ENCODE results near the gene B4GALT7.
"Not testable (repeated sequence)": the region's sequence is repeated elsewhere in the genome, so short reads cannot be mapped to it uniquely, and the experiment has no call there.

The B4GALT7 gene

DNA sequence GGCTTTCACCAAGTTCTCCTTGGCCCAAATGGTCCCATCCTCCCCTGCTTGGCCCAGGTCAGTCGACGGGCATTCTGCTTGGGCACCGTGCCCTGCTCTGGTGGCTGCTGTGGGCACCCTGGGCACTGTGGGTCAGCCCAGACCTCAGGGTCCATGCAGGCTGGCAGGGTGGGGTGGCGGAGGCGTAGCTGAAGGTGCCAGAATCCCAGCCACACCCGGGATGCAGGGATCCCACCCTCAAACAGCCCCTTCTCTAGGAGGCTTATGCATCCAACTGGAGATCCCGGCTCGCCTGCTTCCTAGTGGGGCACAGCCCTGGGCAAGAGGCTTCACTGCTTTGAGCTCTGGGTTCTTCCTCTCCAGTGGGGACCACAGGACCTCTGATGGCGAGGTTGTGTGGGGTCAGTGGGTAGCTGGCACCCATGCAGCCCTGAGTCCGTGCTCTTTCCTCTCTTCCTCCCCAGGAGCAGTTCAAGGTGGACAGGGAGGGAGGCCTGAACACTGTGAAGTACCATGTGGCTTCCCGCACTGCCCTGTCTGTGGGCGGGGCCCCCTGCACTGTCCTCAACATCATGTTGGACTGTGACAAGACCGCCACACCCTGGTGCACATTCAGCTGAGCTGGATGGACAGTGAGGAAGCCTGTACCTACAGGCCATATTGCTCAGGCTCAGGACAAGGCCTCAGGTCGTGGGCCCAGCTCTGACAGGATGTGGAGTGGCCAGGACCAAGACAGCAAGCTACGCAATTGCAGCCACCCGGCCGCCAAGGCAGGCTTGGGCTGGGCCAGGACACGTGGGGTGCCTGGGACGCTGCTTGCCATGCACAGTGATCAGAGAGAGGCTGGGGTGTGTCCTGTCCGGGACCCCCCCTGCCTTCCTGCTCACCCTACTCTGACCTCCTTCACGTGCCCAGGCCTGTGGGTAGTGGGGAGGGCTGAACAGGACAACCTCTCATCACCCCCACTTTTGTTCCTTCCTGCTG is 9.4 kb downstream of the B4GALT7 start:
- no peak for DNase-seq (ENCODE audit: low read depth, low spot score)

DNA sequence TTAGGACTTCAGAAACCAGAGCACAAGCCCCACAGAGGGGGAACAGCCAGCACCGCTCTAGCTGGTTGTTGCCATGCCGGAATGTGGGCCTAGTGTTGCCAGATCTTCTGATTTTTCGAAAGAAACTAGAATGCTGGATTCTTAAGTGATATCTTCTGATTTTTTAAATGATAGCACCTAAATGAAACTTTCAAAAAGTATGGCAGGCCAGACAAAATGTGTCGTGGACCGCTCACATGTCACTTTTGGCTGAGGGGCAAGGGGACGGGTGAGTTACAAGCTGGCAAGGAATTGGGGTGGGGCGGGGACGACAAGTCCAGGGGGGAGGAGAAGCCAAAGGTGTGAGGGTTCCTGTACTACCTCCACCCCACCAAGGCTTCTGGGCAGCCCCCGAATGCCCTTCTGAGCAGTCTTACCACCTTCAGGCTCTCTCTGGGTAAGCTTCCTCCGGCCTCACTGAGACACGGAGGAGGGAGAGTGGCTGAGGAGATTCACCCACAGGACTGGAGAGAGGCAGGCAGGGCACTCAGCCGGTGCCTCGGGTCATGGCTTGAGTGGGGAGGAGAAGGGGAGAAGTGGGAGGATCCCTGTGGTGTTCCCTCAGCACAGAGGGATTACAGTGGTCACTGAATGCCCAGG is 10.3 kb downstream of the B4GALT7 start:
- no peak for DNase-seq (ENCODE audit: low read depth, low spot score)

DNA sequence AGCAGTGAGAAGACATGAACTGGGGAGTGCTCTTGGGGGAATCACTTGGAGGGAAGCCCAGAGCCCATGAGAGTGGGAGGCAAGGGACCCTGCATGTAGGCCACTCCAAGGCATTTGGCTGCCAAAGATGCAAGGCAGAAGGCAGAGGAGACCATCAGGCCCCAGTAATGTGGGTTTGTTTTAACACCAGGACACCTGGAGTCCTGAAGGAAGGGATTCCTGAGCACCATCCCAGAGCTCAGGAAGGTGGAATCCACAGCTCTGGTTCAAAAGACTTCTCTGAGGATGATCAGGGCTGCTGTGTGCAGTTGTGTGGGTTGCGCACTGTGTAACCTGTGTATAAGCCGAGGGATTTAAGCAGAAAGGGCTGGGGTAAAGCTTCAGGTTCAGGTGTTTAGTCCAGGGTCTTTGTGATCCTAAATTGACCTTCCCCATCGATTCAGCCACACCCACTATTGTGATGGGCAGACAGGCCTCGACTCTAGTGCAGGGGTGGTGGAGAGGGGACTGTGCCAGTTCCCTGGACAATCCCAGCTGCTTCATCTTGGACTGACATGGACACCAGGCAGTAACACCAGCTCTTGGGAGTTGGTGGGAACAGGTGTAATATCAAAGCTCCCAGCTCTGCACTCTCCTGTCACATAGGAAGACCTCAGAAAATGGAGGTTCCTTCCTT is 11.0 kb downstream of the B4GALT7 start:
- DNase-seq (ENCODE audit: low read depth, low spot score), result no peak

DNA sequence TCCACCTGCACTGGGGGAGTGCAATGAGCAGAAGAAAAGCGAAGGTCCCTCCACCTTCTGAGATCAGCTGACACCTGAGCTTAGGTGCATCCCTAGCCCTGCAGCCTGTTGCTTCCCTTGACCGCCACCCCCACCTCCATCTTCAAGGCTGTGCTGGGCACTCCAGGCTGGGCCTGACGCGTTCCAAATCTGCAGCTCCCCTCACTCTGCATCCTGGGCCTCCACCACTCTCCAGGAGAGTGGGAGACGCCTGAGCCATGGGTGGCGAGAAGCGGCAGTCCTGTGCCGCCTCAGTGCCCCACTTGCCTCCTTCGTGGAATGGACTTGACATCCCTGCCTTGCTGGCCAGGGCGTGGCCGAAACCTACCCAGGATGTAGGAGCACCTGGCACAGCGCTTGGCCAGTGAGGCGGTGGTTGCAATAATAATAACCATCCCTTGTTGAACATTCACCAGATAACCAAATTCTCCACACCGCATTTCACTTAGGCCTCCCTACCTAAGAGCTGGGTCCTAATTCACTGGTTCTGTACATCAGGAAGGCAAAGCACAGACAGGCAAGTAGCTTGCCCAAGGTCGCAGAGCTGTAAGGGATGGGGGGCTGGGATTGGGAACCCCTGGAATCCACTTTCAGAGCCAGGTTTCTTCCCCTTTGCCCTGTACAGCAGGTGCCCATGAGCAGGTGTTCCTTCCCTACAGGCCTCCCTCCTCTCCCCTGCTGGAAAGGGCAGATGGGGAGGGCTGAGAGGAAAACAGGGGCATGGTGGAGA is 11.7 kb downstream of the B4GALT7 start:
- DNase-seq (ENCODE audit: low read depth, low spot score), result no peak

DNA sequence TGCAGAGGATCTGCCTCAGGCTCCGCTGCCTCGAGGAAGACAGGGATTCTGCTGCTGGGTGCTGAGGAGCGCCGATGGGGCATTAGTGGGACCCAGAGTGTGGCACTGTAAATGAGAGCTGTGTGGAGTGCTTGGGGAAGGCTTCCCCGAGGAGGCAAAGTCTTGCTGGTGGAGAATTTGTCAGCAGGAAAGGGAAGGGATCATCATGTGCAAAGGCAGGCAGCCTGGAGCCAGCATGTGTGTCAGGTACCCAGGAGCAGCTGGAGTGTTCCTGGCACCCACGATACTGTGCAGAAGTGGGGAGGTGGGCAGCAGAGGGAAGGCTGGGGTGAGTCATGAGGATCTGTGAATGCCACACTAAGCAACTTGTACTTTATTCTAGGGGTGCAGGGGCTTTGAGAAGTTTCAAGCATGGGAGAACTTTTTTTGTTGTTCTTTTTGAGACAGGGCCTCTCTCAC is 12.3 kb downstream of the B4GALT7 start:
- no peak for DNase-seq (ENCODE audit: low read depth, low spot score)

DNA sequence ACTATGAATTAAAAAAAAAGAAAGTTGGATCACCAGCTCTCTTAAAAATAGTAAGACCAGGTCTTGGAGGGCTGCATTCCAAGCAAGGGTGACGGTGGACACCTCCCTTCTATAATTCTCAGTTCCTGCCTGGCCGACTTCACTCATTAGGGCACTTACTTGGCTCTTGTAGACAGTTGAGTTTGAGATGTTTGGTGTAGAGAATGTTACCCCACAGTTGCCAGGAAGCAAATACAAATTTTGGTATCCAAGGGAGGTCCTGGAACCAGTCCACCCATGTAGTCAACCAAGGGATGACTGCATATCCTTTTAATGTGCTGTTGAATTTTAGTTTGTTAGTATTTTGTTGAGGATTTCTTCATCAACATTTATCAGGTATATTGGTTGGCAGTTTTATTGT is 20.6 kb downstream of the B4GALT7 start:
- no peak for DNase-seq (ENCODE audit: low read depth, low spot score)

DNA sequence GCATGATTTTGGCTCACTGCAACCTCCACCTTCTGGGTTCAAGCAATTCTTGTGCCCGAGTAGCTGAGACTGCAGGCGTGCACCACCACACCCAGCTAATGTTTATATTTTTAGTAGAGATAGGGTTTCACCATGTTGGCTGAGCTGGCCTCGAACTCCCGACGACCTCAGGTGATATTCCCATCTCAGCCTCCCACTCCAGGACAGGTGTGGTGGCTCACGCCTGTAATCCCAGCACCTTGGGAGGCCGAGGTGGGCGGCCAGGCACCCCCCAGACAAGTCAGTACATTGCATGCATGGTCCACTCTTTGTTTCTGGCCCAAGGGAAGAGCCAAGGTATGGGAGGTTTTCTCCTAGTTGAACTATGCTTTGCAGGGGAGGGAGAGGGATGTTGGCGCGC is 24.2 kb downstream of the B4GALT7 start:
- DNase-seq (ENCODE audit: low read depth, low spot score), result not testable (repeated sequence)

DNA sequence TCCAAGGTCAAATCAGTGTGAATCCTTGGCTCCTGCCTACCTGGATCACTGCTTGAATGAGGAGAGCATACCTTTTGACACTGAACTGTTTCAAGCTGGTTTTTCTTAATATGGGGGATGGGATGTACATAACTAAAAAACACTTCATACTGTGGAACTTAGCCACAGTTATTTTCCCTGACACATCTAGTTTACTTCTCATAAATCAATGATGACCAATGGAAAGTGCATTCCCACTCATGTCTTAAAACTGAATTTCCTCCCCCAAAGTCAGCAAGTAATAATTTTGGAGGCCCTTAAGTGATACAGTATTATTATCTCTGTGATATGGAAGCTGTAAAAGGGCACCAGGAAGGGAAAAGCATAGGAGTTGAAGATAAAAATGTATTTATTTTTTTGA is 30.3 kb downstream of the B4GALT7 start:
- DNase-seq (ENCODE audit: low read depth, low spot score), result not testable (repeated sequence)

DNA sequence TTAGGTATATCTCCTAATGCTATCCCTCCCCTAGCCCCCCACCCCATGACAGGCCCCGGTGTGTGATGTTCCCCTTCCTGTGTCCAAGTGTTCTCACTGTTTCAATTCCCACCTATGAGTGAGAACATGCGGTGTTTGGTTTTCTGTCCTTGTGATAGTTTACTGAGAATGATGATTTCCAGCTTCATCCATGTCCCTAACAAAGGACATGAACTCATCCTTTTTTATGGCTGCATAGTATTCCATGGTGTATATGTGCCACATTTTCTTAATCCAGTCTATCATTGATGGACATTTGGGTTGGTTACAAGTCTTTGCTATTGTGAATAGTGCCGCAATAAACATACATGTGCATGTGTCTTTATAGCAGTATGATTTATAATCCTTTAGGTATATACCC is 35.0 kb downstream of the B4GALT7 start:
- not testable (repeated sequence) for DNase-seq (ENCODE audit: low read depth, low spot score)

DNA sequence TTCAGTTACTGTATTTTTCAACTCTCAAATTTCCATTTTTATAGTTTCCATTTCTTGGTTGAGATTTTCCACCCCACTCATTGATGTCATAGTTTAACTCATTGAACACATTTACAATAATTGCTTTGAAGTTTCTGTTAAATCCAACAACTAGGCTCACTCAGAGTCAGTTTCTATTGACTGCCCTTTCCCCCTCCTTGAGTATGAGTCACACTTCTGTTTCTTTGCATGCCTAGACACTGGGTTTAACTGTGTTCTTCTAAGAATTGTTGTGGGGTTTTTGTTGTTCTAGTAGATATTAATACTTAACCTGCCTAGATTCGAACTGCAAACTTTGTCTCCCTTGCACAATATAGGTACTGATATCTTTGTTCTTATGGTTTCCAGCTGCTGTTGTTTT is 45.5 kb downstream of the B4GALT7 start:
- not testable (repeated sequence) for DNase-seq (ENCODE audit: low read depth, low spot score)

DNA sequence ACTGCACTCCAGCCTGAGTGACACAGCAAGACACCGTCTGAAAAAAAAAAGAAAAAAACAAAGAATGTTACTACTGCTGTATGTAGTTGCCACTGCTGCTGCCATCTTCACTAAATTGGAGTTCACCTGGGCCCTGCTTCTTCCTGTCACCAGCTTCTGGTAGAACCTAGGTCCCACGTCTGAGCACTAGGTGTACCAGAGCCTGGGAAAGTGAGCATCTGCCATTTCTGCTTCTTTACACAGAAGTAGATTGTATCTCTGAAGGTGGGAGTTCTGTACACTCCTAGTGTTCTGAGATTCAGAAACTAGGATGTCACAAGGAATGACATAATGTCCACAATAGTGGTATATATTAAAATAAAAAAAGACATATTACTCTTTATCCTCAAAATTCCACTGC is 51.3 kb downstream of the B4GALT7 start:
- DNase-seq (ENCODE audit: low read depth, low spot score), result not testable (repeated sequence)

DNA sequence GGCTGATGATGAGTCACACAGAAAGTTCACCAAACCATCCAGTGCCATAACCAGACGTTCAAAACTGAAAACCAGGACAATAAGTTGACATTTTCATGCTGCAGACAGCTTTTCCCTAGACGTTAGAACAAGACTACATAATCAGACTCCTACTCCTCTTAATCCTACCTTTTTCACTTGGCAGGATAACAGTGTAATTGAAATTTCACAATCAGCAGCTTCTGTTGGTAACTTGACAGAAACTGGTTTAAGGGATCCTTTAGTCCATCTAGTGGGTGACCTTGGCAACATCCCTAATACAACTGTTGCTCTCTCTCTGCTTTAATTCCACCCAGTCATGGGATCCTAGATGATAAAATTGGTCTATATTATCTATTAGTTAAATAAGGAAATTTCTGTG is 57.9 kb downstream of the B4GALT7 start:
- not testable (repeated sequence) for DNase-seq (ENCODE audit: low read depth, low spot score)

DNA sequence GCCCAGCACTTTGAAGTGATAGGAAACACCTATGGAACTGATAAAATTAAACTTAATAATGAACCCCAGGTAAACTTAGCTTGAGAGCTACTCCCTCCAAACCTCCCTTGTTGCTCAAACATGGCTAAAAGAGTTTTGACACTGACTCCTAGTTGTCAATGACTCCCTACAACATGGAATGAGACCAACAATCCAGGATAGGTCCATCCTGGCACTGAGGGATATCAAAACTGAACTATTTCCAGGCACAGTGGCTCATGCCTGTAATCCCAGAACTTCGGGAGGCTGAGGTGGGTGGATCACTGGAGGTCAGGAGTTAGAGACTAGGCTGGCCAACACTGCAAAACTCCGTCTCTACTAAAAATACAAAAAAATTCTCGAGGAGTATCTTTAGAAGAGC is 58.6 kb downstream of the B4GALT7 start:
- not testable (repeated sequence) for DNase-seq (ENCODE audit: low read depth, low spot score)

All from activated CD4-positive, CD25-positive, alpha-beta regulatory T cell treated with anti-CD3 and anti-CD28 coated beads, Interleukin-2, amount 50 U/mL, for 16 hours (primary cell).